GM19025 (cell line): Measurements from ENCODE around the gene PEX5L.

Experiments used
- ATAC-seq: cut with Tn5 transposase; IDR thresholded peaks from one replicate; pipeline ENCODE4 v1.9.1; 2021; ENCODE audit warnings: mild to moderate bottlenecking, low read depth, moderate library complexity; ENCODE audit not compliant: unreplicated experiment

The PEX5L gene

DNA sequence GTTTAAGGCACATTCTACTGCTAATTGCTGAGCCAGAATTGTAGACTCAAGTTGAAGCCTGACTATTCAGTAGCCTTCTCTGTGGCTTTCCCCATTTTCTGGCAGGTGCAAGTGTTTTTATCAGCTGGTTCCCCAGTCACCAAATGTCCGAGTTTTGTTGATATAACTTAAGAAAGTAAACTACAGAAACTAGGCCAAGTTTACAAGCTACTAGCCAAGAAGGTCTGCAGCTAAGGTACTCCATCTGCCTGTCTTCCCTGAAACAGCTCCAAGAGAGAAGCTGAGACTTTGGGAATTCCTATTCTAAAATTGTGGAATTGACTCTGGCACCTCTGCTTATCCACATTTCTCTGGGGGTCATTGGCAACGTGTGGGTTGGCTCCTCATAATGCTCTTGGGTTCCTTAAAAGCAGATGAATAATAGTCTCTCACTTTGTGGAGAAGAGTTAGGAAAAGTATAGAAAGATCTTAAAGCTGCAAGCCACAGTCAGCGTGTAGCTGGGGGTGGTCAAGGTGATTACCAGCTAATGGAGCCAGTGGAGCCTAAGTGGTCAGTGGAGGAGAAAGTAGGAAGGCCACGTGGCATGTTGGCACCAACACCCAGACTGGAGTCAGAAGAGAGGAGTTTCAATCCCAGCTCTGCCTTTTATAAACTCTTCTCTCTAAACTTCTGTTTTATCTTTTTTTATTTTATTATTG is 128.8 kb downstream of the PEX5L start:
- no peak for ATAC-seq

DNA sequence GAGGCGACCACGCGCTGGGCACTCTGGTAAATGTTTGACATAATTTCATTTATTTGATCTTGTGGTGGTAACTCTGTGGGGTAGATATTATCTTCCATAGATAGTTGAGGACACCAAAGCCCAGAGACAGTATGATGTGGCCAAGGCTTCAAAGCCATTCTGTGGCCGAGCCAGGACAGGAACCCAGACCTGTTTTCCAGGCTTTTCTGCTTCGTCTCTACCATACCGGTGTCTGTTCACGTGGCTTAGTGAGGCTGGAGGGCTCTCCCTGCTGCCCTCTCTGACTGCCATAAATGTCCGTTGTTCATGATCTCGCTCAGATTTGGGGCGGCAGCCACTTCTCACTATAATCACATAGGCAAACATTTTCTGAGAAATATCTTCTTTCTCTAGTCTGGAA is 134.7 kb downstream of the PEX5L start:
- ATAC-seq: no peak

GRCh38 chr3:179898024-179898423 is 138.7 kb downstream of the PEX5L start:
- peak; percentile 79 for ATAC-seq

DNA sequence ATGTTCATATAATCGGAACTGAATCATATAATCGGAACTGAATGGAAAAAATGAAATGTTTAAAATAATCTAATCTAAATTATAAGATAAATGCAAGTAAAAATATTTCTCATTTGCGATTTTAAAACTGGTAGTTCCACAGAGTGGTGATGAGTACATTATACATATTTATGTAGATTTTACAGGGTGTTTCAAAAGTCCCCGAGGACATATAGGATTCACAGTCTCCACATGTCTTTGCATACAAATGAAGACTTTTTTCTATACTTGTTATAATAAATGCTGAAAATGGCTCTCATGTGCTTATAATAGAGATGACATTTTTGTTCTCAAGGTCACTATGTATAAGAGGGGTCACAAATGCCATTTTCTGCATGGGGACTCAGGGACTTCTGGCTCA is 139.5 kb downstream of the PEX5L start:
- no peak for ATAC-seq

GRCh38 chr3:179896507-179896906 is 140.2 kb downstream of the PEX5L start:
- no peak for ATAC-seq

DNA sequence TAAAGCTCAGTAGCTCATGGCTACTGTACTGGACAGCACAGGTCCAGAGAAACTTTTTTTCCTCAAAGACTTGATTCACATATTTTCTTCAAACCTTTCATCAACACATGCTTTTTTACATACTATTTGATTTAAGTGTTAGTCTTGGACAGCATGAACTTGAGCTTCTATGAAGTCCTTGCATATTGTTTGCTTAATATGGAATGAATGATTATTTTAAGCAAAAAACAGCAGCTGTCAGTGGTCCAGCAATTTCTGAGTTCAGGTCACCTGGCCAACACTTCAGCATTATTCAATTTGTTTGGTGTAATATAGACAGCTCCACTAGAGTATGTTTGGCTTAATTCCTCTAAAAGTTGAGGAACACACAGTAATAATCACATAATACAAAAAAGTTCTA is 141.4 kb downstream of the PEX5L start:
- no peak for ATAC-seq

DNA sequence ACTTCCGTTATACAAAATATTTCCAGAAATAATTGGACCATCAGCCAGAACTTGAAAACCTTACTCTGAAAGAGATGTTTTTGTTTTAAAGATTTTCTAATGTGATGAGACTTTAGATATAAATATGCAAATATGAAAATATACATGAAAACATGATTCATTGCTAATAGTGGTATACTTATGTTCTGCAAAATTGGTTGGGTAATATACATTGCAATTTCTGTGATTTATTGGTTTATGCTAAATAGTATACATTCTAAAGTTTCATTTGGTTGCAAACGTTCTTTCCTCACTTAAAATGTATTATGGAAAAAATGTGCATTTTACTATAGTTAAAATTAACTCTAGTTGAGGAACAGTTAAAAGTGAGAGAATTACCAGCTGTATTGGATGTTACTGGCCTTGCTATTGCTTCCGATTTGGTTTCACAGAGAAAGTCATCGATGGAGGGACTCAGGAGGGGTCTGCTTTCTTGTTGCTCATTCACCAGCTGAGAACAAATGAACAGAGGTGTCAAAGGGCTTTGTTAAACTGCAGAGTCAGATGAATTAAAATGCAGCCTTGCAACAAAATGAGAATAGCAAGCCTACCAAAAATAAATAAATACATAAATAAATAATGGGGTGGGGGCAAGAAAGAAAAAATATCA is 149.3 kb downstream of the PEX5L start:
- no peak for ATAC-seq

DNA sequence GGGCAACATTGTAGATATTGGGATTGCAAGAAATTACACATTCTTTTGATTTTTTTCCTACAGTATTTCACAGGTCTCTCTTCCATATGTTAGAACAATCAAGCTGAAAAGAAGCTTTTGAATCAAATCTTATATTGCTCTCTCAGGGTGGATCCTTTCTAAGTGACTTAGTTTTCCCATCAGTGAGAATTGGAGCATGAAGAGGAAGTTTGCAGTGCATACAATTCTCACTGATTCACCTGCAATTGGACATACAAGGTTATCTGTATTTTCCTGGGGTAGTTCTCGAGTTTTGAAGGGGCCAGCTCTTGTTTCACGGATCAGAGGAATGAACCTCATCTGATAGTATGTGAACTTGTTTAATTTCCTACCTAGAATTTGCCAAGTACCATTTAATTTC is 150.8 kb downstream of the PEX5L start:
- no peak for ATAC-seq

DNA sequence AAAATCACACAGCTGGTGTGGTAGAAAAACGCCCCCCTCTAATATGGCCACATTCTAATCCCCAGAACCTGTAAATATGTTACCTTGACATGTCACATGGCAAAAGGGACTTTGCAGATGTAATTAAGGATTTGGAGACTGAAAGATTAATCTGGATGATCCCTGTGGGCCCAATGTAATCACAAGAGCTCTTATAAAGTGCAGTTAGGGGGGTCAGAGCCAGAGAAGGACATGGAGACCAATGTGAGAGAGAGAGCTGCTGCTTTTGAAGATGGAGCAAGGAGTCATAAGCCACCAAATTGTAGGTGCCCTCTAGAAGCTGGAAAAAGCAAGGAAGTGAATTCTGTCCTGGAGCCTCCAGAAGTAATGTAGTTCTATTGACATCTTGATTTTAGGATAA is 152.6 kb downstream of the PEX5L start:
- ATAC-seq: no peak

DNA sequence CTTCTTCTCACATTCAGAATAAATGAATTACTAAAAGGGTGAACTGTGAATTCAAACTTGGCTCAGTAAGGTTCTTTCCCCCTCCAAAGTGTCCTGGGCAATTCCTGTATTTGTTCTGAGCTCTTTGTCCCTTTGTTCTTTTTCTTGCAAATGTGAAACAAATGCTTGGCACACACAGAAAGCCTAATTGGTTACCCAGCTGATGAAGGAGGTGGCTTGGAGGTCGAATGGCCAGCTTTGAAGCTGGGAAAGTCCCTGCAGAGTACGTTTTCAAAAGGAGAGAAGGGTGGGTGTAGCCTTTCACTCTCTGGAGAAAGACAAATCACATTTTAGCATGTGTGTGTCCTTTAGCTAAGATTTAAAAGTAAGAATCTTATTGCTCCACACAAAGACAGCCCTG is 154.4 kb downstream of the PEX5L start:
- ATAC-seq: peak; percentile 76

DNA sequence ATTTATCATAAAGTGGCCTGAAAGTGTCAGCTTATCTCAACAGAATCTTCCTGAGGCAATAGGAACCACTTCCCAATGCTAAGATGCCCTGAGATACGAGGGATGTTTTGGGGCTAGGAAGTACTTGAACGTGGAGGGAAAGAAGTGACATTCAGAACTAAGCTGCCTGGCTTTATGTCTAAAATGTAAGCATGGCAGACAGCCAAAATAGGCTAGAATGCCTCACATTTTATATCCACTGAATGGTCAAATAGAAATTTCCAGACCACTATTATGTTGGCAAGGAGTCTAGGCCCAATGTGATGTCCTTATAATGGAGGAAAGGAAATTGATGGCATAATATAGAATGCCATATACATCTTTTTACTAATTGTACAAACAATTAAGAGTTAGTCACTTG is 154.9 kb downstream of the PEX5L start:
- no peak for ATAC-seq

DNA sequence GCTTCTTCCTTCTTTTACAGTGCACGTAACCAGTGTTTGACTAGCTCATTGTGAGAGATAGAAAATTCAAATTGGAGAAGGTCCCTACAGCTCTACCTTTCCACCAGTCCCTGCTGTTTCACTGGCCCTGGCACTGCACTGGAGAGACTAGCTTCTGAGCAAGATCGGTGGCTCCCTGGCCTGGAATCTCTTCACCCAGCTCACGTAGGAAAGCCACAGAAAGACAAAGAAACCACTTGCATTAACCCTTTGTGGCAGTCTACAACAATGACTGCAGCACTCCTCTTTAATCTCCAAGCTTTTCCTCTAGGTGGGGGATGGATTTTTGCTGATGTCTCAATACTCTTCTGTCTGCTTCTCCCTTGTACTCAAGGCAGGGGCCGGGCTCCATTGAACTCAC is 155.9 kb downstream of the PEX5L start:
- ATAC-seq: no peak

DNA sequence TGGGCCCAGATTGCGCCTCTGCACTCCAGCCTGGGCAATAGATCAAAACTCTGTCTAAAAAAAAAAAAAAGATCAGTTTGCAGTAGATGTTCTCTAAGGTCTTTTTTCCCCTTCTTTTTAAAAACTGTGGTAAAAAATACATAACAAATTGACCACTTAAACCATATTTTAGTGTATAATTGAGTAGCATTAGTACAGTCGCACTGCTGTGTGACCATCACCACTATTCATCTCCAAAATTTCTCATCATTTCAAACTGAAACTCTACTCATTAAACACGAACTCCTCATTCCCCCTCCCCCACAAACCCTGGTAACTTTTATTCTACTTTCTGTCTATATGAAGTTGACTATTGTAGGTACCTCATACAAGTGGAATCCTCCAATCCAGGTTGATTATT is 160.3 kb downstream of the PEX5L start:
- ATAC-seq: no peak

- no peak for ATAC-seq
Measured at GRCh38 chr3:179872842-179873241, 163.9 kb downstream of the PEX5L start.

- peak; percentile 58 for ATAC-seq
Measured at GRCh38 chr3:179871782-179872181, 165.0 kb downstream of the PEX5L start.

GRCh38 chr3:179868715-179869114 is 168.0 kb downstream of the PEX5L start:
- ATAC-seq: no peak

DNA sequence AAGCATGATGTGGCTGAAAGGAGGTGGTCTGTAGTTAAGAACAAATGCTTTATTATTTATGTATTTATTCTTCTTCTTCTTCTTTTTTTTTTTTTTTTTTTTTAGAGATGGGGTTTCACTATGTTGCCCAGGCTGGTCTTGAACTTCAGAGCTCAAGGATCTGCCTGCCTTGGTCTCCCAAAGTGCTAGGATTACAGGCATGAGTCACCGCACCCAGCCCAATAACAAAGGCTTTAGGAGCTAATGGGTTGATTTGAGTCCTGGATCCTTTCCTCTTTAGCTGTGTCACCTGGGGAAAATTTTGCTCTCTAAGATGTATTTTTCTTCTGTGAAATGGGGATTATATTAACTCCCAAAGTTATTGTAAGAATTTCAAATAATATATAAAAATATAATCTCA is 168.8 kb downstream of the PEX5L start:
- ATAC-seq: no peak

- ATAC-seq: no peak
Measured at GRCh38 chr3:179865861-179866505, 170.8 kb downstream of the PEX5L start.

DNA sequence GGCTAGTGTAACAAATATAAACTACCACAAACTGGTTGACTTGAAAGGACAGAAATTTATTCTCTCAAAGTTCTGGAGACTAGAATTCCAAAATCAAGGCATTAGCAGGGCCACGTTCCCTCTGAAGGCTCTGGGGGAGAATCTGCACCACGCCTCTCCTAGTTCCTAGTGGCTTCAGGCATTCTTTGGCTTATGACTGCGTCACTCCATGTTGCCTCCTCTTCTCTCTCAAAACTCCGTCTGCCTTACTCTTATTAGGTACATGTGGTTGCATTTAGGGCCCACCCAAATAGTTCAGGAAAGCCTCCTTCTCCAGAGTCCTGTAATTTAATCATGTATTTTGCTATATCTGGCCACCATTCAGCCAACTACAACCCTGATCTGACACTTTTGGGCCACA is 174.8 kb downstream of the PEX5L start:
- ATAC-seq: no peak

DNA sequence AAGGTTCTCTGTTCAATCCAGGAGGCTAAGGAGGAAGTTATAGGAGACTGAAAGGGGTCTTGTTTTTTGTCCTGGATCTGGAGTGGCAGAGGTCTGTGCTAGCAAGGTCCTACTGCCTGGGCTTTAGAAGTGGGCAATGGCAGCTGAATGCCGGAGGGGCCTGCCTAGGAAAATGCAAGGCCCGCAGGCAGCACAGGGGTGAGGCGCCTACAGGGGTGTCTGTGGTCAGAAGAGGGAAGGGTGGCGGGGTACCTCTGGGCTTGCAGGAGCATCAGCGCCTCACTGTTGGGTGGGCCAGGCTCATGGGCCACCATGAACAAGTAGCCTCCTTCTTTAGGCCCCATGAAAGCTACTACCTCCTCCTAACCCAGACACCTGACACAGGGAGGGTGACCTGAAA is 175.4 kb downstream of the PEX5L start:
- no peak for ATAC-seq

DNA sequence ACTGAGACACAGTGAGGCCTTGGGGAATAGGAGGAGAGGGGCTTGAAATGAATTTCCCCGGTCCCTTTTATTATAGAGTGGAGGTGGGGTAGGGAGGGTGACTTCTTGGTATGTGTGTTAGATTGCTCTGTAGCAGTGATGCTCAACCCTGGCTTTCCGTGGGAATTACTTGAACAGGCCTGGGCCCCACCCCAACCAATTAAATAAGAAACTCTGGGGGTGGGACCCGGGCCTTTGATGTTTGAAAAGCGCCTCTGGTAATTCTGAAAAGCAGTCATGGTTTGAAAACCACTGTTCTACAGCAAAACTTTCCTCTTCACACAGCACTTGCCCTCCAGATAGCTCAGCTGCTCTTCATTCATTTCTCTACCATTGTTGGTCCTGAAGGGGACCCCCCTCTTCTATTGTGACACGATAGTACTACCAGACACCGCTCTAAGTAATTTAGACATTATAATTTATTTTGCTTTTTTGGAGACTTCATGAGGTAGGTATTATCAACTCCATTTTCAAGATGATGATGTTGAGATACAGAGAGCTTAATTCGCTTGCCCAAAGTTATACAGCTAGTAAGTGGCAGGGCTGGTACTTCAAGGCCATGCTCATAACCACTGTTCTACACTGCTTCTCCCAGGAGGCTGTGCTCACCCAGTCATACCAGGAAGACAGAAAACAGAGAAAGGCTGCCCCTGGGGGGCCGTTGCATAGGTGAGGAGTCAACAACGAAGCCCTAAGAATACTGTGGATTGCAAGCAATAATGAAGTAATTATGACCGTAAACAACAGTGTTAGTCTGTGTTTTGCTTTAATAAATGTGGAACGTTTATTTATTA is 176.2 kb downstream of the PEX5L start:
- ATAC-seq: no peak
